ENCODE data around the gene HORMAD1.
"Not testable (repeated sequence)": the region's sequence is repeated elsewhere in the genome, so short reads cannot be mapped to it uniquely, and the experiment has no call there.

DNA sequence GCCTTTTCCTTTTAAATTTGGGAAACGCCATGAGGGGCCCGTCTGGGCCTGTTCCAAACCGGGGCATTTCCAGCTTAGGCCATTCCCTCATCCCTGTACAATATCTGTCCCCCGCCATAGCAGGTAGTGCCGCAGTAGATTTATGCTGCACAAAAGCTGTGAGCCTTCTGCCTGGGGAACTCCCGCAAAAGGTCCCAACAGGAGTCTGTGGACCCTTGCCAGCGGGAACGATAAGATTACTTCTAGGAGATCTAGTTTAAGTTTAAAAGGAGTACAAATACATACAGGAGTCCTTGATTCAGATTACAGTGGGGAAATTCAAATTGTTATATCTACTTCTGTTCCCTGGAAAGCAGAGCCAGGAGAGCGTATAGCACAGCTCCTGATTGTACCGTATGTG is 66.1 kb downstream of the HORMAD1 start:
- not testable (repeated sequence) for TF ChIP-seq CTCF, POLR2A (IDR thresholded peaks at IDR 0.05)

Measured in heart left ventricle (tissue), 13 donors.